GM21526 (cell line): ENCODE results near the gene FLAD1.
A peak's percentile ranks its signal among the peaks of the same experiment; 100 is the strongest.
"Not testable (repeated sequence)": the region's sequence is repeated elsewhere in the genome, so short reads cannot be mapped to it uniquely, and the experiment has no call there.

Source experiments
- ATAC-seq: cut with Tn5 transposase; IDR thresholded peaks from one replicate; pipeline ENCODE4 v1.9.1; 2021; ENCODE audit warnings: moderate library complexity; ENCODE audit not compliant: unreplicated experiment, low FRiP score

The FLAD1 gene

DNA sequence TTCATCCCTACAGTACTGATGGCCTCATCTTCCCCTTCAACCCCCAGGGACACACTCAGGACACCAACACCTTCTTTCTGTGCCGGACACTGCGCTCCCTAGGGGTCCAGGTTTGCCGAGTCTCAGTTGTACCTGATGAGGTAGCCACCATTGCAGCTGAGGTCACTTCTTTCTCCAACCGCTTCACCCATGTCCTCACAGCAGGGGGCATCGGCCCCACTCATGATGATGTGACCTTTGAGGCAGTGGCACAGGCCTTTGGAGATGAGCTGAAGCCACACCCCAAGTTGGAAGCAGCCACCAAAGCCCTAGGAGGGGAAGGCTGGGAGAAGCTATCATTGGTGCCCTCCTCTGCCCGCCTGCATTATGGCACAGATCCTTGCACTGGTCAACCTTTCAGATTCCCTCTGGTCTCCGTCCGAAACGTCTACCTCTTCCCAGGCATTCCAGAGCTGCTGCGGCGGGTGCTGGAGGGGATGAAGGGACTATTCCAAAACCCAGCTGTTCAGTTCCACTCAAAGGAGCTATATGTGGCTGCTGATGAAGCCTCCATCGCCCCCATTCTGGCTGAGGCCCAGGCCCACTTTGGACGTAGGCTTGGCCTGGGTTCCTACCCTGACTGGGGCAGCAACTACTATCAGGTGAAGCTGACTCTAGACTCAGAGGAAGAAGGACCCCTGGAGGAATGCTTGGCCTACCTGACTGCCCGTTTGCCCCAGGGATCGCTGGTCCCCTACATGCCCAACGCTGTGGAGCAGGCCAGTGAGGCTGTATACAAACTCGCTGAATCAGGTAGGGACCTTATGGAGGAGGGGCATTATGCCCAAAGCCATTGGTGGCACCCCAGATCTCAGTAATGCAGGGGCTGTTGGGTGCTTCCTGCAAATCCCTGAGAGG is 5.2 kb downstream of the FLAD1 start:
- ATAC-seq = no peak

DNA sequence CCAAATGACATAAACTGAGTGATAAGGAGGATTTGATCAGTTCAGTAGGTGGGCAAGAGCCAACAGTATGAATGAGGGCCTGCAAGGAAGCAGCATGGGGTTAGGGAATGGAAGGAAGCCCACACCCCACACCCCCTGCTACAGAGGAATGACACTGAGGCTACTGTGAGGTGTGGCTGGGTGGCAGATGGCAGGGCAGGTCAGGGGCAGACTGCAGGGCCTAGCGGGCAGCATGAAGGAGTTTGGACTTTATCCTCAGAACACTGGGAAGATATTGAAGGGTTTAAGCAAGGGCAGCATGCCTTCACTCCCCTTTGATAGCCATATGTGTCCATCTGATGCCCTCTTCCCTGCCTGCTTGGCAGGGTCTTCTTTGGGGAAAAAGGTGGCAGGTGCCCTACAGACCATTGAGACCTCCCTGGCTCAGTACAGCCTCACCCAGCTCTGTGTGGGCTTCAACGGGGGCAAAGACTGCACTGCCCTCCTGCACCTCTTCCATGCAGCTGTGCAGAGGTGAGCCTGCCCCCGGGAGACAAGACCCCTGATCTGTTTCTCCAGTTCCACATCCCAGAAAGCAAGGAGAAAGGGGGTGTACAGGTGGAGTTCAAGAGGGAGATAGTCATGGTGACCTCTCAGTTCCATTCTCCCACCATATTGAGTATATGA is 6.2 kb downstream of the FLAD1 start:
- ATAC-seq = no peak

DNA sequence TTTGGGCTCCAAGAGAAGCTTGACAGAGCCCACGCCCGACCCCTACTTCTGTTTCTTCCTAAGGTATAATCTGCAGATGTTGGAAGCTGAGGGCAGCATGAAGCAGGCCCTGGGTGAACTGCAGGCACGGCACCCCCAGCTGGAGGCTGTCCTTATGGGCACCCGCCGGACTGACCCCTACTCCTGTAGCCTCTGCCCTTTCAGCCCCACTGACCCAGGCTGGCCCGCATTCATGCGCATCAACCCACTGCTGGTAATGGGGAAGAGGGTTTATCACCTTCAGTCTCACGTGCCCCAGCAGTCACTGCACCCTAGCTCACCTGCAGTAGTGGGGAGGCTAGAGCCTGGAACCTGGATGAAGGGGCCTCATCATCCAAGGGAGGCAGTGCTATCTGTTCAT is 7.1 kb downstream of the FLAD1 start:
- ATAC-seq = no peak

DNA sequence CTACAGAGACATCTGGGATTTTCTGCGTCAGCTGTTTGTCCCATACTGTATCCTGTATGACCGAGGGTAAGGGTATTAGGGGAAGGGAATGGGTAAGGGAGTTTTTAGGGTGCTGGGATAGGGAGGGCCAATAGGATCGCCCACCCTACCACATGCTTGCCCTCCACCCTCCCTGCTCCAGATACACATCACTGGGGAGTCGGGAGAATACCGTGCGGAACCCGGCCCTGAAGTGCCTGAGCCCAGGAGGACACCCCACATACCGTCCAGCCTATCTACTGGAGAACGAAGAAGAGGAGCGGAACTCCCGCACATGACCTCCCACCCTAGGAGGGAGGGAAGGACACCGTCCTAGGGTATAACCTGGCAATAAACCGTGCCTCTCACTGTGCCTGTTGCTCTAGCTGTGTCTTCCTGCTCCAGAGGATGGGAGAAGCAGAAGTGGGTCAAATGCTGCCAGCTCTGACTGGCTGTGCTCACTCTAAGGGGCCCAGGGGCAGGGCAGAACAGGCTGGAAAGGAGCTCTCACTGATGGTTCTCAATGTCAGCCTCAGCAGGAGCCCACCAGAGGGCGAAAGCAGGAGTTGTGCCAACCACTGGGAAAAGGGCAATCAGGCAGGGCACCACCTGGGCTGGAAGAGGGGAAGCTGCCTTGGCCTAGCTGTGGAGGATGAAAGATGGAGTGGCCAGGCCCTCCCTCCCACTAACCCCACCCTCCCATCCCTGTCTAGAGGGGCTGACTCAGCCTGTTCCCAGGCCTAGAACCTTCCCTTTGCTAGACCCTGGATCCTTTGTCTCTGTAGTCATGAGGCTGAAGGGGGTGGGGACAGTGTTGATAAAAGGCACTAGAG is 9.8 kb downstream of the FLAD1 start:
- no peak for ATAC-seq

DNA sequence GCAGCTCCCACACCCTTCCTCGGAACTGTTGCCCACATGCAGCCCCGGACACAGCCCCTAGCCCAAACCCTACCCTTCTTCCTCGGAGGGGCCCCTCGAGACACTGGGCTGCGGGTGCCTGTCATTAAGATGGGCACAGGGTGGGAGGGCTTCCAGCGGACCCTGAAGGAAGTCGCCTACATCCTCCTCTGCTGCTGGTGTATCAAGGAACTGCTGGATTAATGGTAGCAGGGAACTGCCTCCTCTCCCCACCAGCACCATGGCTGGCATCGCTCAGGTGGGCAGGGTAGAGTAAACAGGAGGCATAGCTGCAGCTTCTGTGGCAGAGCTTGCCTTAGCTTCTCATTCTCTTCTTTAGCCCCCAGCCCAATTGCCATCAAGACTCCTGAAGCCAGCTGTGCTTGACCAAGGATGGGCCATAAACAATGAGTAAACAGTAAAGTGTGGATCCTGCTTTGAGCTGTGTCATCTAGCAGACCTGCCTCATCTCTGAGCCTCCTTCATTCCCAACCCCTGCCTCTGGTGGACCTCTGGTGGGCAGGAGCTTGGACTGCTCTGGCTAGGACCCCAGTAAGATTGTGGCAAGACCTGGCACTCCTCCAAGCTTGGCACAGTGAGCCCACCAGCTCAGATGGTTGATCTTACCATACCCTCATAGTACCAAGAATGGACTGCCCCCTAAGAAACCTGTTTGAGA is 10.6 kb downstream of the FLAD1 start, which contains the start of gene LENEP:
LENEP (plus strand) TSS at position 15 of the 697 bp plus-strand sequence; CDS start at position 37, 22 bp downstream.
- ATAC-seq = no peak

DNA sequence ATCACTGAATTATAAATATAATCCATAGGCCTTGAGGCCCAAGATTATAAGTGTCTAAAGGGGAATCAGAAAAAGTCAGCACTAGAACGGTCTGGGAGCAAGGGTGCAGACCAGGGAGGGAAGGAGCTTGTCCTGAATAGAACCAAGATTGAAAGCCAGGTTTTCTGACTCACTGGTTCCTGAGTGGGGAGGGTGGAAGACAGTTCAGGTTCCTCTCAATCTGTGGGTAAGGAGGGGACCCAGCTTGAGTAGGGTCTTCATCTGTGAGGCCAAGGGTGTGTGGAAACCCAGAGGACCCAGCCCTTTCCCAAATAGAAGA is 11.1 kb downstream of the FLAD1 start:
- no peak for ATAC-seq

DNA sequence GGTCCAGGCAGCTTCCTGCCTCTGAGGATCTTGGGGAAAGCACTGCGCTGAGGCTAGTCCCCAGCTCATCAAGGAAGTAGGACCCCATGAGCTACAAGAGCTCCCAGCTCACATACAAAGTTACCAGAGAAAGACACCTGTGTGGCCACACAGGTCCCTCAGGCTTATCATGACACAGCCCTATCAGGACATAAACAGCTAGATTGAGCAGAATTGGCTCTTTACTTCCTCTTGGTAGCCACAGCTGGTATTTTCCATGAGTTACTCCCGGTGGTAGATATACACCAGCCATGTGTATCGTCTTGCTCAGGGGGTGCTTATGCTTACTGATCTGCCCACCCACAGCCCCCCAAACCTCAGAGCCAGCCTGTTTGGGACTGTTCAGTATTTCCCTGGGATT is 11.4 kb downstream of the FLAD1 start:
- ATAC-seq = no peak

DNA sequence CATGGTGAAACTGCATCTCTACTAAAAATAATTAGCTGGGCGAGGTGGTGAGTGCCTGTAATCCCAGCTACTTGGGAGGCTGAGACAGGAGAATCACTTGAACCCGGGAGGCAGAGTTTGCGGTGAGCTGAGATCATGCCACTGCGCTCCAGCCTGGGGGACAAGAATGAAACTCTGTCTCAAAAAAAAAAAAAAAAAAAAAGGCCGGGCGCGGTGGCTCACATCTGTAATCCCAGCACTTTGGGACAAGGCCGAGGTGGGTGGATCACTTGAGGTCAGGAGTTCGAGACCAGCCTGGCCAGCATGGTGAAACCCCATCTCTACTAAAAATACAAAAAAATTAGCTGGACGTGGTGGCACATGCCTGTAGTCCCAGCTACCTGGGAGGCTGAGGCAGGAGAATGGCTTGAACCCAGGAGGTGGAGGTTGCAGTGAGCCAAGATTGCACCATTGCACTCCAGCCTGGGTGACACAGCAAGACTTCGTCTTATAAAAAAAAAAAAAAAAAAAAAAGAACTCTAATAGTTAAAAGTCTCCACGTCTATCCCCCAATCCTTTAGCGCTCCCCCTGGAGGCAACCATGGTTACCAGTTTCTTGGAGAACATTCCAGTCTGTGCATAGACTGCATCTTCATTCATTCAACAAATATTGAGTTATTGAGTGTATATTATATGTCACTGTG is 12.3 kb downstream of the FLAD1 start:
- not testable (repeated sequence) for ATAC-seq

DNA sequence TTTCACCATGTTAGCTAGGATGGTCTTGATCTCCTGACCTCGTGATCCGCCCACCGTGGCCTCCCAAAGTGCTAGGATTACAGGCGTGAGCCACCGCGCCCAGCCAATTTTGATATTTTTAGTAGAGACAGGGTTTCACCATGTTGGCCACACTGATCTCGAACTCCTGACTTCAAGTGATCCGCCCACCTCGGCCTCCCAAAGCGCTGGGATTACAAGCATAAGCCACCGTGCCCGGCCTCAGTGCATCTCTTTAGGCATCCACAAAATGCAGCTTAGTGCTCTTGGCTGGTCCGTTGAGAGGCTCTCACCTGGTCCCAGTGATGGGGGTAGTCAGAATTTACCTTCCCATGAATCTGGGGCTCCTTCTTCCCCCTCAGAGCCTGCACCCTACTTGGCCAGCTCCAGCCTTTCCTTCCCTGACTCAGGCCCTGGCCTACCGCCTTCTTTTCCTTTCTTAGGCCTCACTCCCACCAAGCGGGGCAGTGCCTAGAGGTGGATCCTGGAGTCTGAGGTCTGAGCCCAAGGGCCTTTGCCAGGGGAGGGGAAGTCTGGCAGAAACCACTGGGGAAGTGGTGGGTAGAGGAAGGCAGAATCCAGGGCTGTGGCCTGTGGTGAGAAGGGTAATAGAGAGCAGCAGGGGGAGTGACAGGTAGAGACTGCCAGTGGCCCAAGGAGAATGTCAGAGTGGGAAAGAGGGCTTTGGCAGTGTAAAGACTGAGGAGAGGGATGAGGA is 14.0 kb downstream of the FLAD1 start:
- ATAC-seq = no peak

DNA sequence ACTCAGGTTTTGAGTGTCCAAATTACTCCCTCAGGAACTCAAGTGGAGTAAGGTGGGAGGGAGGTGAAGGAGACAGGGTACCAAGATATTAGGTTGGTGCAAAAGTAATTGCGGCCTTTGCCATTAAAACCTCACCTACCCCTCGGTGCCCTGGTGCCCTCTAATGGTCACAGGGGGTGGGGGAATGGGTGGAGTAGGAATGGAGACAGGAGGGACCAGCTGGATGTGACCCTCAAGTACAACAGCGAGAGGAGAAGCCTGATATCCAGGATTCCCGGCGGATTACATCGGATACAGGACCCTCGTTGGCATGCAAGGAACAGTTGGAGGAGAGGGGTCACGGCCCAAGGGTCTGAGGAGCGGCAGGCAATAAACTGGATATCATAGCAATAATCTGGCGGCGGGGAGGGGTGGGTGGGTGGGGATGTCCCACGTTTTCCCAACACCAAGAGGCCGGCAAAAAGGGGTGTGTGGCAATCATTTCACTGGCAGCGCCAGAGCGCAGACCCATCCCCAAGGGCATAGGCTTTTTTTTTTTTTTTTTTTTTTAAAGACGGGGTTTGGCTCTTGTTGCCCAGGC is 15.1 kb downstream of the FLAD1 start:
- no peak for ATAC-seq

DNA sequence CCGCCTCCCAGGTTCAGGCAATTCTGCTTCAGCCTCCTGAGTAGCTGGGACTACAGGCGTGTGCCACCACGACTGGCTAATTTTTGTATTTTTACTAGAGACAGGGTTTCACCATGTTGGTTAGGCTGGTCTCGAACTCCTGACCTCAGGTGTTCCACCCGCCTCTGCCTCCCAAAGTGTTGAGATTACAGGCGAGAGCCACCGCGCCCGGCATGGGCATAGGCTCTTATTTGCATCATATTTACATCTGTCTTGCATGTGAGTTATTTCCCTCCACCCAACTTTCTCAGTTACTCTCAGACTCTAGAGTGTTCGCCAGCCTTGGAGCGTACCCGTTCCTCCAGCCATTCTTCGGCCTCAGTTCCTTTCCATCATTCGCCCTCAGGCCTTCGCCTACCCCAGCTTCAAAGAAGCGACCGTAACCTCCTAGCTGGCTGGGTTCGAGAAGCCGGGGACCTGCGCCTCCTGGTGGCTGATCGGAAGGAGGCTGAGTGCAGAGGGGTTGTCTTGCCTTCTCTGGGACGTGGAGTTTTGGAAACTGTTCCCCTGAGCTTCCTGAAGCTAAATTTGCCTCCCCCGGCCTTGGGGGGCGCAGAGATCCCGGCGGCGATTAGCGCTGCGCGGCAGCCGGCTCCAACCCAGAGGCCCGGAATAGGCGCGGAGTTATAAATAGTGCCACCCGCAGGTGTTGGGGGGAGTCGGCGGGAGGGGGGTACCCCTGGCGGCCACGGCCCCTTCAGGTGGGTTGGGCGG is 15.8 kb downstream of the FLAD1 start:
- no peak for ATAC-seq

DNA sequence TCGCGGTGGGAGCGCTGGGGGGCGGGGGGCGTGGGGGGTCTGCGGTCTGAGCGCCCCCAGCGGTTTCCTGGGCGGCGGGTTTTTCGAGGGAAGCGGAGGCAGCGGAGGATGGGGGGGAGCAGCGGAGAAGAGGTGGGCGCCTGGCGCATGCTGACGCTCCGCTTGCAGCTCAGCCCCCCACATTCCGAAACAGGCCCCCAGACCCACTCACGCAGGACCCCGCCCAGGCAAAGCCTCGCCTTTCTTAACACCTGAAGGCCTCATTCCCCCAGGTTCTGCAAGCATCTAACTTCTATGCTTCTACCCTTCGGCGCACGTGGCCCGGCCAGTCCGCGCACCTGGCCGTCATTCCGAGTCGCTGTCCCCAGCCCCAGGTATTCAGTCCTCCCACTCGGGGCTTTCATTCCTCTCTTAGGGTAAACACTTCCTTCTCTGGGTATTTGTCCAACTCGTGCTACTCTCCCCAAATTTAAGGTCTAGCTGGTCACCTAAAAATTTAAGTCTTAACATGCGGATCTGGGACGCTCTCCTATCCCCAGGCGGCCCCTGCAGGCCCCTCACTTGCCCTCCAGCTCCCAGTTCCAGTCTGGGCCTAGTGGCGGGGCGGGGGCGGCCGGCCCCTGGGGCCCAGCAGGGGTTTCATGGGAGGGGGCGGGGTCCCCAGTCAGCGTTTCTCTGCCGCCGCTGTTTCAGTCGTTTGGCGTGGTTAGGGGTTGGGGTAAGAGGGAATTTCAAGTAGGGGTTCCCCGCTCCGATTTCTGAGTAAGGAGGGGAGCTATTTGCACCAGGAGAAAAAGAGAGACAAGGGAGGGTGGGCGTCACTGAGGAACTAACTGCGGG is 16.6 kb downstream of the FLAD1 start:
- ATAC-seq = no peak

DNA sequence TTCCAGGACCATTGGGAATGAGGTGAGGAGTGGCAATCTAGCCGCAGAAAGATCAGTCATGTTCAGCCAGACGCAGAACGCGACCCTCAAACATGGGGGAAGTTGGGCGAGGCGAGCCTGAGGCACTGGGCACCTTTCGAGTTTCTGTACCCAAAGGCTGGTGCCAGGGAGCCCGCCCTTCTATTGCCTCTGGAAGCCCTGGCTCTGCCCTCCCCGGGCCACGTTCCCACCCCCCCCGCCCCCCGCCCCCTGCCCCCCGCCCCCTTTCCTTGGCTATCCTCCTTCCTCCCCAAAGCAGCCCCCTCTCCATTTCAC is 17.2 kb downstream of the FLAD1 start:
- ATAC-seq = no peak

DNA sequence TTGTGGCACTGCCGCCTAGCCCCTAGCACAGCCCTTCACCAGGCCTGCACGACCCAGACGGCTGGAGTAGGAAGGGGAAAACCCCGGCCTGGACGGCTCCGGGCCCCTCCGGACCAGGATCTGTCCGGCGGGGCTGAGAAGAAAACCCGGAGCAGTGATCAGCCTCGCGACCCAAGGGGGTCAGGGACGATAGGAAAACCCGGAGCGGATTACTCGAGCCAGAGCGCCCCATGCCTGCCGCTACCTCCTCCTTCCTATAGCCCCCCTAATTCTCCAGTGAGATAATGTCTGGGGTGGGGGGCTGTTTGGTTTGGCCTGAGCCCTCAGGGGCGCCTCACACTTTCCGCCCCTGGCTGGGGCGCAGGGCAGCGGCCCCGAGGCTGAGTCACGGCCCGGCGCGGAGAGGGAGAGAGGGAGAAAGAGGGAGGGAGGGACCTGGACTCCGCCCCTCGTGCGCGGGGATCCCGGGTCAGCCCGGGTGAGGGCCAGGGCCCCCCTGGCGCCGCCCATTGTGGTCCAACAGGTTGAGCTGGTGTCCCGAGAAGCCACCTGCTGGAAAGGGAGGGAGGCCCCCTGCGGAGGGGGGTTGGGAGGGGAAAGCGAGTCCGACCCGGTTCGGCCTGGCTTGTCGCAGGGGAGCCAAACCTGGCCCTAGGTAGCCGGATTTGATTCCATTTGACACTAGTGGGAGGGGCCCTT is 17.7 kb downstream of the FLAD1 start:
- ATAC-seq = peak; percentile 36

DNA sequence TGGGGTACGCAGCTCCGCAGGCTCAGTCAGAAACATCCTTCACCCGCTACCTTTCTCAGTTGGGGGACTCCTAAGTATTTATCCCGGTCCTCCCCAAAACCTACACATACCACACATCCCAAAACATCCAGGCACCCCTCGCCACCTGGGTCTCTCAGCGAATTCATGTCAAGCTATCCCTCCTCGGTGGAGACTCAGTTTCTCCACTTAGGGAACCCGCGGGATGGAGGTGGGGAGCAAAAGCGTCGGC is 18.2 kb downstream of the FLAD1 start:
- ATAC-seq = no peak

DNA sequence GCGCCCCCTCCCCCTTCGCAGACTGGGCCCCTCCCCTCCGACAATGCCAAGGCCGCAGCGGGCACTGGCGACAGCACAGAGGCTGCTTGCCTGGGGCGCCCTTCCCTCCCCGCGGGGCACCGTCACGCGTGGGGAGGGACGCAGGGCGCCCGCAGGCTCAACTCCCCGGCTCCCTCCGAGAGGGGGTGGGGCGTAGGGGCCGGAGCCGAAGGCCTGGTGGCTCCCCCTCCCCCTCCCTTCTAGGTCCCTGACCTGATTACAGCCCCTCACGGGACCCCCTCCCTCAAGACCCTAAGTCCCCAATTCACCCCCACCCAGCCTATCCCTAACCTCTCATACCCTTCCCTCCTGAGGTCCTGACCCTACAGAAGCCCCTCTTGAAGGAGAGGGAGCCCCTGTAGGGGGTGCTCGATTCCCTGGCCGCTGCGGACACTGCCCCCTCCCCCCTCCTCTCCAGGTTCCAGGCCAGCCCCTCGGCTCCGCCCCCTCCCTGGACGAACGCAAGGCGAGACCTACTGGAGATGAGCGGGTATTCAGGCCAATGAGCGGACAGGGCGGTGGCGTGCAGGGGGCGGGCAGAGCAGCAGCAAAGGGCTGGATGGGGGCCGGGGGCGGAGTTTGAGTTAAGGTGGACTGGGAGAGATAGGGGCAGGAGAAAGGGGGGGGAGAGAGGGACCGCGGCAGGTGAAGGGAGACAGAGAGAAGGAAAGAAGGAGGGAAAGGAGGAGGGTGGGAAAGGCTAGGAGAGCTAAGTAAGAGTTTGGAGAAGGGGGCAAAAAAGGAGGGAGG is 18.7 kb downstream of the FLAD1 start:
- ATAC-seq = peak; percentile 48
